Mucosa of stomach (tissue), 1 donor: ENCODE measurements around the gene PLAAT3.
"Not testable (repeated sequence)": the region's sequence is repeated elsewhere in the genome, so short reads cannot be mapped to it uniquely, and the experiment has no call there.

Source experiments
- H3K27me3 ChIP-seq: one replicate; pipeline ENCODE4 v1.7.0; 2013; ENCODE audit warnings: mild to moderate bottlenecking, low read length; ENCODE audit not compliant: control insufficient read depth, insufficient read depth
- H3K36me3 ChIP-seq: one replicate; pipeline ENCODE4 v1.7.0; 2013; ENCODE audit warnings: low read length; ENCODE audit not compliant: control insufficient read depth, insufficient read depth
- H3K4me1 ChIP-seq: one replicate; pipeline ENCODE4 v1.7.0; 2013; ENCODE audit warnings: mild to moderate bottlenecking, low read length; ENCODE audit not compliant: control insufficient read depth, insufficient read depth
- H3K4me3 ChIP-seq: one replicate; pipeline ENCODE4 v1.7.0; 2013; ENCODE audit warnings: low read length
- H3K9ac ChIP-seq: one replicate; pipeline ENCODE4 v1.7.0; 2013; ENCODE audit warnings: mild to moderate bottlenecking, low read length, moderate library complexity
- H3K9me3 ChIP-seq: one replicate; pipeline ENCODE4 v1.7.0; 2013; ENCODE audit warnings: mild to moderate bottlenecking, low read length, moderate library complexity; ENCODE audit not compliant: control insufficient read depth
- donor health status: Pancreatic carcinoma.

Gene PLAAT3

GRCh38 chr11:63603180-63603518 lies 11.1 kb downstream of the PLAAT3 start:
- H3K27me3 ChIP-seq, result no peaks in the 10 kb centered on the region

GRCh38 chr11:63602290-63603179 lies 11.7 kb downstream of the PLAAT3 start:
- not testable (repeated sequence) for H3K4me3 ChIP-seq, H3K4me1 ChIP-seq, H3K36me3 ChIP-seq, H3K9ac ChIP-seq, H3K9me3 ChIP-seq, H3K27me3 ChIP-seq

More at GRCh38 chr11:63603180-63603518, 11.1 kb downstream of the PLAAT3 start:
- H3K9ac ChIP-seq, result no peak overlapping the region
- H3K4me1 ChIP-seq, result peaks cover 6% of the 10 kb centered on the region
- no peak overlapping the region for H3K4me3 ChIP-seq
- H3K36me3 ChIP-seq, result no peaks in the 10 kb centered on the region
- no peaks in the 10 kb centered on the region for H3K9me3 ChIP-seq

DNA sequence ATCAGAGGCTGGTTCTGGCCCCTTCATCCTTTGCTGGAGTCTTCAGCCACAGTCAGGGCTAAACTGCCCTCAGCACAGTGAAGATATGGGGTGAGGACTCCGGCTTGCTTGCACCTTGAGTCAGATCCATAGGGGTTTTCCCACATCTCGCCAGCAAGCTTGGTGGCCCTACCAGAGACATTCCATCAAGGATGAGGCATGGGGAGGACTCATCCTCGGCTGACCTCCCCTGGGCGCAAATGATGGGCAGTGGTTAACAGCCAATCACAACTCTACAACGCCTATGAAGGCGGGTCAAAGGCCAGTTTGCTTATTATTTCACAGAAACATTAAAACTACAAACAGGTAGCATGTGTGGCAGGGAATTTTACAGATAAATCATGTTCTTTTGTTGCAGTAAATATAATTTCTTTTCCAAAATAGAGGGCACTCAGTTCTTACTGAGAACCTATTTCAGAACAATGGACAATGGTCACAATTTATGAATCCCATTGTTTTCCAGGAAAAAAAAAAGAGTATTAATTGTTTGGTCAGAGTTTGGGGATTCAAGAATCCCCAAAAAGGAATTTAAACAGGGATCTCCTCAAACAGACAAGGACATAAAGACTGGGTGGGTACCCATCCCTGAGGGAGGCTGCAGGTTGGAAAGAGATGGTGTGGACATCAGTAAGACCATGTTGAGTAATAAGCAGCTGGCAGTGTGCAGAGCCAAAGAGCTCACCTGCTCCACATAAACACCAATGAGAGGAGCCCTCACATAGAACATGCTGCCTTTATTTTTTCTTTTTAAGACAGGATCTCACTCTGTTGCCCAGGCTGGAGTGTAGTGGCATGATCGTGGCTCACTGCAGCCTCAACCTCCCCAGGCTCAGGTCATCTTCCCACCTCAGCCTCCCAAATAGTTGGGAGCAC lies 14.8 kb downstream of the PLAAT3 start:
- Histone ChIP-seq H3K4me1 (peaks cover 6% of the 10 kb centered on the region), H3K36me3 (no peaks in the 10 kb centered on the region), H3K27me3 (no peaks in the 10 kb centered on the region), H3K9ac (no peak overlapping the region), H3K4me3 (no peak overlapping the region), H3K9me3 (no peaks in the 10 kb centered on the region)

DNA sequence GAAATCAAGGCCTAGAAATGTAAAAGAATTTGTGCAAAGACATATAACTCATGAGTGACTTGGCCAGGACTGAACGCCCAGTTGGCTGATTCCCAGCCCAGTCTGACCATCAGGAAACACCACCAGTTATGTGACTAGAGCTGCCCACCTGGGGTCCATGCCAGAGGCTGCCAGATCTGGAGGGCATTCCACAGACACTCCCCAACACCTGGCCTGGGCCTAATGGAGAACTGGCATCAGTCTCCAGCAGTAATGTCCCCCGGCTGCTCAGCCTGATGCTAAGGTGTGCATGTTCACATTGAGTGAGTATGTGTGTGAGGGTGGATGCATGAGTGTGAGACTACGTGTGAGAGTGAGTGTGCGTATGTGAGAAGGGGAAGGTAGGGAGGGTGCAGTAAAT lies 15.7 kb downstream of the PLAAT3 start:
- peaks cover 6% of the 10 kb centered on the region for H3K4me1 ChIP-seq
- no peak overlapping the region for H3K4me3 ChIP-seq
- no peak overlapping the region for H3K9ac ChIP-seq
- H3K27me3 ChIP-seq, result no peaks in the 10 kb centered on the region
- H3K9me3 ChIP-seq, result no peaks in the 10 kb centered on the region
- no peaks in the 10 kb centered on the region for H3K36me3 ChIP-seq

- Histone ChIP-seq H3K4me1 (no peaks in the 10 kb centered on the region), H3K36me3 (no peaks in the 10 kb centered on the region), H3K9ac (no peak overlapping the region), H3K4me3 (no peak overlapping the region), H3K9me3 (no peaks in the 10 kb centered on the region), H3K27me3 (no peaks in the 10 kb centered on the region)
Observed at GRCh38 chr11:63595296-63595695, 18.9 kb downstream of the PLAAT3 start.

DNA sequence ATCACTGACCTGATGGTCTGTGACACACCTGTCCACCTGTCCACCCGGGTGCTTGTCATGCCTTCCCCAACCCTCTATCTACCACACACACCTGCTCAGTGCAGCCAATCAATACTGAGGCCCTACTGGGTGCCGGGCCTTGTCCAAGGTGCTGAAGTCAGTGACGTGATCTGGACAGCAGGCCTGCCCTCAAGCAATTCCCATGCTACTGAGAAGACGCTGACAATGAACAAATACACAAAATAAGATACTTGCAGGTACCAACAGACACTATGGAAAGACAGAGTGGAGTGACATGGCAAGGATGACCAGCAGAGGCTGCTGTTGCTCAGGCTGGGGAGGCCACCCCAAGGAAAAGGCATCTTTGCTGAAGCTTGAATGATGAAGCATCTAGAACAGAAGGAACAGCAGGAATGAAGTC lies 21.2 kb downstream of the PLAAT3 start:
- Histone ChIP-seq H3K27me3 (no peaks in the 10 kb centered on the region), H3K9me3 (no peaks in the 10 kb centered on the region), H3K9ac (no peak overlapping the region), H3K36me3 (no peaks in the 10 kb centered on the region), H3K4me1 (no peaks in the 10 kb centered on the region), H3K4me3 (no peak overlapping the region)

DNA sequence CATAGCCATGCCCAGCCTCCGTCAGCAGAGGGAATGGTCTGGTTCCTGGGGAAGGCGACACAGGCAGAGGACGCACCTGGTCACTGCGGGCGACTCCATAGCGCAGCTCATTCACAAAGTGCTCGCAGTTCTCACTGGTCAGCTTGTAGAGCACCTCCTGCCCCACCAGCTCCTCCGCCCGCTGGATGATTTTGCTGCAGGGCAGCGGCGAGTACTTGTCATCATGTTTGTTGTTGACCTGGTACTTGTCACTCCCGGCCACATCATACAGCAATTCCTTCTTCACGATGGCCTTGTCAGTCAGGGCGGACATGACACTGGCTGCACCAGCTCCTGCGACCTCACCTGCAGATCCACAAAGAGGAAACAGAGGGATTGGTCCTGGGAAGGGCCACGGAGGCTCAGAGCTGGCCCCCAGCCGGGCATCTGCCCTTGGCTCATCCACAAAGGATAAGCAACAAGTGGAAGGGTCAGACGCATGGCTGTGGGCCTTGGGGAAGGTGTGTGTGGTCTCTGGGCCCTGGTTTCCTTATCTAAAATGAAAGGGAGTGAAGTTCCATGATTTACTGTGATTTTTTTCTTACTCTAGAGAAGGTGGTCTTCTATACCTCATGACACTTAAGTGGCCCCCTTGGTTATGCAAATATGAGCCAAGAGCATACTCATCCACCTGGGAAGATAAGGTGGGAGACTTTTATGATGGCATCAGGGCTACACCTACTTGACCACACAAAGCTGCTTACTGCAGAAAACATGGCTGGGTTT lies 24.0 kb downstream of the PLAAT3 start:
- Histone ChIP-seq H3K27me3 (no peaks in the 10 kb centered on the region), H3K9me3 (no peaks in the 10 kb centered on the region), H3K9ac (no peak overlapping the region), H3K4me3 (no peak overlapping the region), H3K36me3 (no peaks in the 10 kb centered on the region), H3K4me1 (no peaks in the 10 kb centered on the region)

- H3K27me3 ChIP-seq, result no peaks in the 10 kb centered on the region
- no peaks in the 10 kb centered on the region for H3K9me3 ChIP-seq
- H3K9ac ChIP-seq, result no peak overlapping the region
- no peaks in the 10 kb centered on the region for H3K4me1 ChIP-seq
- H3K4me3 ChIP-seq, result no peak overlapping the region
- no peaks in the 10 kb centered on the region for H3K36me3 ChIP-seq
Observed at GRCh38 chr11:63589000-63589399, 25.2 kb downstream of the PLAAT3 start.

- Histone ChIP-seq H3K9ac (no peak overlapping the region), H3K36me3 (no peaks in the 10 kb centered on the region), H3K27me3 (no peaks in the 10 kb centered on the region), H3K4me1 (no peaks in the 10 kb centered on the region), H3K4me3 (no peak overlapping the region), H3K9me3 (no peaks in the 10 kb centered on the region)
Observed at GRCh38 chr11:63586451-63587166, 27.6 kb downstream of the PLAAT3 start.

GRCh38 chr11:63583357-63583677 lies 30.9 kb downstream of the PLAAT3 start:
- Histone ChIP-seq H3K9me3 (peaks cover 3% of the 10 kb centered on the region), H3K4me3 (no peak overlapping the region), H3K4me1 (no peaks in the 10 kb centered on the region), H3K36me3 (no peaks in the 10 kb centered on the region), H3K27me3 (no peaks in the 10 kb centered on the region), H3K9ac (no peak overlapping the region)

DNA sequence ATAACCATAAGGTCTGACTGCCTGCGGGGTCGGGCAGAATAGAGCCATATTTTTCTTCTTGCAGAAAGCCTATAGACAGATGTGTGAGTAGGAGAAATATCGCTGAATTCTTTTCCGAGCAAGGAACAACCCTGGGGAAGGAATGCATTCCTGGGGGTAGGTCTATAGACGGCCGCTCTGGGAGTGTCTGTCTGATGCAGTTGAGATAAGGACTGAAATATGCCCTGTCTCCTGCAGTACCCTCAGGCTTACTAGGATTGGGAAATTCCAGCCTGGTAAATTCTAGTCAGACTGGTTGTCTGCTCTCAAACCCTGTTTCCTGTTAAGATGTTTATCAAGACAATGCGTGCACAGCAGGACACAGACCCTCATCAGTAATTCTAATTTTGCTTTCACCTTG lies 33.0 kb downstream of the PLAAT3 start:
- not testable (repeated sequence) for H3K27me3 ChIP-seq, H3K4me3 ChIP-seq, H3K36me3 ChIP-seq, H3K9ac ChIP-seq, H3K4me1 ChIP-seq, H3K9me3 ChIP-seq
